Measurements from ENCODE around the gene RRAS2. TPM values are rescaled to one million over a fixed set of nuclear protein-coding genes. Genes with fewer than 3 reads are reported as not detected.

RRAS2 gene
- total RNA-seq, 2 experiments from 2014 or later = 0.60 TPM; not detected in 1

GRCh38 chr11:14275076-14275475 lies 83.9 kb downstream of the RRAS2 start:
- Histone ChIP-seq H3K9me3 (ENCODE audit: low read length) (no peaks in the 10 kb centered on the region), H2AFZ (ENCODE audit: low read length) (no peak overlapping the region)
- CTCF ChIA-PET (ENCODE audit: unreplicated experiment) = no interaction called here

DNA sequence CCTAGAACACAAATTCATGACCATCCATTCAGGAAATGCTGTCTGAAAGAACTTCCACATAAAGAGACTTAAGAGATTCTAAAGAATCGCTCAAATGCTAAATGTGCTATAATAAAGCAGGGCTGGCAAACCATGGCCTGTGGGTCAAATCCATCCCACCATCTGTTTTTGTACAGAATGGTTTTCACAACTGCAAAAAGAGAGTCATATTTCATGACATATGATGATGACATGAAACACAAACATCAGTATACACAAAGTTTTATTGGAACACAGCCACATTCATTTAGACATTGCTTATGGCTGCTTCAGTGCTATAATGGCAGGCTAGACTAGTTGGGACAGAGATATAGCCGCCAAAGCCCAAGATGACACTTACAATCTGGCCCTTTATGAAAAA lies 85.1 kb downstream of the RRAS2 start:
- no peaks in the 10 kb centered on the region for H3K9me3 ChIP-seq (ENCODE audit: low read length)
- H3K9me2 ChIP-seq (ENCODE audit: insufficient read depth, low read length) = no peaks in the 10 kb centered on the region
- no peak overlapping the region for H3K27ac ChIP-seq (ENCODE audit: low read depth, low read length, poor library complexity, severe bottlenecking)
- H3K79me2 ChIP-seq (ENCODE audit: insufficient read depth, low read depth, low read length) = no peaks in the 10 kb centered on the region
- H4K20me1 ChIP-seq (ENCODE audit: insufficient read depth, low read length) = no peaks in the 10 kb centered on the region
- H3K4me3 ChIP-seq (ENCODE audit: low read depth, low read length, poor library complexity, severe bottlenecking) = no peak overlapping the region
- ChIA-PET POLR2A (no interaction called here), CTCF (ENCODE audit: unreplicated experiment) (no interaction called here)
- intact Hi-C loops (cut with micrococcal nuclease; ENCODE audit: unreplicated experiment) = no loop called here
- no peak overlapping the region for H2AFZ ChIP-seq (ENCODE audit: low read length)
- no peak overlapping the region for H3K4me2 ChIP-seq (ENCODE audit: low read length)
- no peak for DNase-seq (ENCODE audit: low spot score)
- no TSS peak for BruUV-seq (replicated peaks)
- TF ChIP-seq, protein P1, sequence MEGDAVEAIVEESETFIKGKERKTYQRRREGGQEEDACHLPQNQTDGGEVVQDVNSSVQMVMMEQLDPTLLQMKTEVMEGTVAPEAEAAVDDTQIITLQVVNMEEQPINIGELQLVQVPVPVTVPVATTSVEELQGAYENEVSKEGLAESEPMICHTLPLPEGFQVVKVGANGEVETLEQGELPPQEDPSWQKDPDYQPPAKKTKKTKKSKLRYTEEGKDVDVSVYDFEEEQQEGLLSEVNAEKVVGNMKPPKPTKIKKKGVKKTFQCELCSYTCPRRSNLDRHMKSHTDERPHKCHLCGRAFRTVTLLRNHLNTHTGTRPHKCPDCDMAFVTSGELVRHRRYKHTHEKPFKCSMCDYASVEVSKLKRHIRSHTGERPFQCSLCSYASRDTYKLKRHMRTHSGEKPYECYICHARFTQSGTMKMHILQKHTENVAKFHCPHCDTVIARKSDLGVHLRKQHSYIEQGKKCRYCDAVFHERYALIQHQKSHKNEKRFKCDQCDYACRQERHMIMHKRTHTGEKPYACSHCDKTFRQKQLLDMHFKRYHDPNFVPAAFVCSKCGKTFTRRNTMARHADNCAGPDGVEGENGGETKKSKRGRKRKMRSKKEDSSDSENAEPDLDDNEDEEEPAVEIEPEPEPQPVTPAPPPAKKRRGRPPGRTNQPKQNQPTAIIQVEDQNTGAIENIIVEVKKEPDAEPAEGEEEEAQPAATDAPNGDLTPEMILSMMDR (conservative IDR thresholded peaks at IDR 0.05; ENCODE audit: low read length) = no peak
- TF ChIP-seq EZH2phosphoT487 (IDR thresholded peaks at IDR 0.05; ENCODE audit: borderline replicate concordance, low read depth, low read length) = no peak
- no peaks in the 10 kb centered on the region for H3K36me3 ChIP-seq (ENCODE audit: insufficient read depth, low read length)
- H3K4me1 ChIP-seq (ENCODE audit: insufficient read depth, low read length, poor library complexity, severe bottlenecking) = no peaks in the 10 kb centered on the region

More at GRCh38 chr11:14275076-14275475, 83.9 kb downstream of the RRAS2 start:
- no TSS peak for BruUV-seq (replicated peaks)
- H3K4me2 ChIP-seq (ENCODE audit: low read length) = no peak overlapping the region
- DNase-seq (ENCODE audit: low spot score) = no peak
- no peaks in the 10 kb centered on the region for H3K79me2 ChIP-seq (ENCODE audit: insufficient read depth, low read depth, low read length)
- H4K20me1 ChIP-seq (ENCODE audit: insufficient read depth, low read length) = no peaks in the 10 kb centered on the region
- no peaks in the 10 kb centered on the region for H3K9me2 ChIP-seq (ENCODE audit: insufficient read depth, low read length)
- no peaks in the 10 kb centered on the region for H3K4me1 ChIP-seq (ENCODE audit: insufficient read depth, low read length, poor library complexity, severe bottlenecking)
- POLR2A ChIA-PET = interaction anchor here (0.6 to 1.0 kb wide), 2 partner anchors 71 to 164 kb away, joined by 3 read pairs; no protein-coding TSS in a partner anchor
- TF ChIP-seq, protein P1 (conservative IDR thresholded peaks at IDR 0.05; ENCODE audit: low read length) = no peak
- no peak for TF ChIP-seq EZH2phosphoT487 (IDR thresholded peaks at IDR 0.05; ENCODE audit: borderline replicate concordance, low read depth, low read length)
- no peaks in the 10 kb centered on the region for H3K36me3 ChIP-seq (ENCODE audit: insufficient read depth, low read length)
- H3K4me3 ChIP-seq (ENCODE audit: low read depth, low read length, poor library complexity, severe bottlenecking) = no peak overlapping the region
- intact Hi-C loops (cut with micrococcal nuclease; ENCODE audit: unreplicated experiment) = no loop called here
- no peak overlapping the region for H3K27ac ChIP-seq (ENCODE audit: low read depth, low read length, poor library complexity, severe bottlenecking)

- no peak overlapping the region for H3K4me2 ChIP-seq (ENCODE audit: low read length)
Measured at GRCh38 chr11:14270690-14271542, 88.1 kb downstream of the RRAS2 start.

More at GRCh38 chr11:14270690-14271542, 88.1 kb downstream of the RRAS2 start:
- CTCF ChIA-PET (ENCODE audit: unreplicated experiment) = no interaction called here
- no TSS peak for BruUV-seq (replicated peaks)
- TF ChIP-seq, protein P1 (conservative IDR thresholded peaks at IDR 0.05; ENCODE audit: low read length) = no peak
- no peaks in the 10 kb centered on the region for H3K79me2 ChIP-seq (ENCODE audit: insufficient read depth, low read depth, low read length)
- H3K4me3 ChIP-seq (ENCODE audit: low read depth, low read length, poor library complexity, severe bottlenecking) = no peak overlapping the region
- DNase-seq (ENCODE audit: low spot score) = no peak
- H3K27ac ChIP-seq (ENCODE audit: low read depth, low read length, poor library complexity, severe bottlenecking) = no peak overlapping the region
- H3K9me3 ChIP-seq (ENCODE audit: low read length) = no peaks in the 10 kb centered on the region
- POLR2A ChIA-PET = no interaction called here
- no peak overlapping the region for H2AFZ ChIP-seq (ENCODE audit: low read length)
- H4K20me1 ChIP-seq (ENCODE audit: insufficient read depth, low read length) = no peaks in the 10 kb centered on the region
- intact Hi-C loops (cut with micrococcal nuclease; ENCODE audit: unreplicated experiment) = no loop called here
- H3K4me1 ChIP-seq (ENCODE audit: insufficient read depth, low read length, poor library complexity, severe bottlenecking) = no peaks in the 10 kb centered on the region
- no peaks in the 10 kb centered on the region for H3K36me3 ChIP-seq (ENCODE audit: insufficient read depth, low read length)
- no peaks in the 10 kb centered on the region for H3K9me2 ChIP-seq (ENCODE audit: insufficient read depth, low read length)
